DMS 273 (cell line): ENCODE data around the gene FLT3.

Source experiments
- DNase-seq: peaks from one replicate; lab custom pipeline; 2025; ENCODE audit not compliant: unreplicated experiment; lab: John Stamatoyannopoulos, UW

FLT3 gene

DNA sequence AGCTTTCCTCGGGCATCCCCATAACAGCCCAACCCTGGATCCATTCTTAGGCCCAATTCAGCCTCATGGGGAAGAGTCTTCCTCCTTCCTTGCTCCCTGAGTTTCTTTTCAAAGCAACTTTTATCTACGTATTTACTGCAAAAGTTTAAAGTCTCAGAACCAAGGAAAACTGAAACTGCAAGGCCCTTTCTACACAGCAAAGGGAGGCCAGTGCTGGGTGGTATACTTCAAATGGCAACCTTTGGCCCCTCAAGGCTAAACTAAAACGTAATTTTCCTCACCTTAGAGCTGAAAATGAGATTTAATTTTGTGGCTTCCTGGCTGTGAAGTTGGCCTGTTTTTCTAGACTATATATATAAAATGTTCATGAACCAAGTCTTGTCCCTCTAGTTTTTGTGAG lies 136.9 kb downstream of the FLT3 start:
- DNase-seq: no peak

- no peak for DNase-seq
Measured at GRCh38 chr13:27962982-27963381, 137.4 kb downstream of the FLT3 start.

- DNase-seq: no peak
Measured at GRCh38 chr13:27962128-27962841, 138.1 kb downstream of the FLT3 start.

- DNase-seq: no peak
Measured at GRCh38 chr13:27961227-27962085, 138.9 kb downstream of the FLT3 start.

DNA sequence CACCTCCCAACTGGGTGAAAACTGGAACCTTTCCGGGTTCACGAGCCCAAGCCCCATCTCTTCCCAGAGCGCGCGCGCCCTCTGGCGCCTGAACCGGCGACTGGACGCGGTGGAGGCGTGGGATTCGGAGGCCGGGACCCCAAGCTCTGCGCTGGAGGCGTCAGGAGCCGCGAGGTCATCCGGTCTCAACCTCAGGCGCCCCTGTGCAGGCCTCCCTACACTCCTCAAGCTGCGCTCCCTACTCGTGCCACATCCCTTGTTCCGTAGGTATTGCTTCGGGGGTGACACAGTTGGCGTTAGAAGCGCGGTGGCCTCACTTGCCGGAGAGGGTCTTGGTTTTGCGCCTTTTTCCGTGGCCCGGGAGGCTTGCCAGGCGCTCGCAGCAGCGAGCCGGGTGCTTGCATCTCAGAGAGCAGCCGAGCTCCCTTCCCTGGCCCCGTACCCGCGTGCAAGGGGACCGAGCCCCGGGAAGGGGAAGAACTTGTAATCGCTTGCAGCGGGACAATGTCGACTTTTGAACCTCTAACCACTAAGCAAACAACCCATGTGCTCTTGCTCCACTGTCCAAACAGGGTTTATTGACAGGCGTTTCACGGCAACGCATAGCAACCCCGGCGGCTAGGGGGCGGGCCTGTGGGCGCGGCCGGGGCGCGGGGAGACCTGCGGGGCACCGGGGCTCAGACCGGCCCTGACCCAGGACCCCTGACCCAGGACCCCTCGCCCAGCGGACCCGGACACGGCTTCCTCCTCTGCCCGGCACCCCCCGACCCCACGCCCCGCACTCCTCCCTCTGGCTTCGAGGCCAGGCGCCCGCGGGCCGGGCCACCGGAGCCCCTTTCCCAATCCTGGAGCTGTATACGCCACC lies 139.8 kb downstream of the FLT3 start:
- DNase-seq: peak; percentile 83

- DNase-seq: no peak
Measured at GRCh38 chr13:27959976-27960361, 140.4 kb downstream of the FLT3 start.

DNA sequence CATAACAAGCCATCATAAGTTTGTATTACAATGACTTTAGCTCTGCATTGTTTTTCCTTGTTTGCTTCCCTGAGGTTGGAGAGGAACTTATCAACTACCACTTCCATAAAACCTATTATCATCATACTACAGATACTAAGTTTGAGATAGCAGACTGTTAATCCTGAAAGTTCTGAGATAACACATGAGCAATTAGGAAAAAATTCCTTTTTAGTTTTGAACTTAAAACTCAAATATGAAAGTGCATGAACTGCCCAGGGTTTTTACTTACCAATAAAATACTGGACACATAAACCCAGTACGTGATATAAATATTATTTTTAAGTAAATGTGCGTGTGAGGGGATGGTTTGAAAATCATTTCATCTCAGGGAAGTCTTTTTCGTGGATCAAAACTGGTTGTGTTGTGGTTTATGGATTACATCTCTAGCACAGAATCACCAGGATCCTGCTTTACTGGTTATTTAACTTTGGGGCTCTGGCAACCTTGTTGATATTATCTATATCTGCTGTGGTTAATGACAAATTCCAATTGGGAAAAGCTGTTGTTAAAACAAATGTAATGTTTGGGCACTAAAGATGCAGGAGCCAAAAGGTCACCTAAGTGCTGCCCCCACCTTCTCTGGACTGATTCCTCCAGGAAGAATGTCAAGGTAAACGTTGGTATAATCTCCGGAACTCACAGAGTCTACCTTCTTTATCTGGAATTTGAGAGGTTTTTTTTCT lies 143.6 kb downstream of the FLT3 start:
- DNase-seq: no peak

- no peak for DNase-seq
Measured at GRCh38 chr13:27955014-27955591, 145.3 kb downstream of the FLT3 start.

DNA sequence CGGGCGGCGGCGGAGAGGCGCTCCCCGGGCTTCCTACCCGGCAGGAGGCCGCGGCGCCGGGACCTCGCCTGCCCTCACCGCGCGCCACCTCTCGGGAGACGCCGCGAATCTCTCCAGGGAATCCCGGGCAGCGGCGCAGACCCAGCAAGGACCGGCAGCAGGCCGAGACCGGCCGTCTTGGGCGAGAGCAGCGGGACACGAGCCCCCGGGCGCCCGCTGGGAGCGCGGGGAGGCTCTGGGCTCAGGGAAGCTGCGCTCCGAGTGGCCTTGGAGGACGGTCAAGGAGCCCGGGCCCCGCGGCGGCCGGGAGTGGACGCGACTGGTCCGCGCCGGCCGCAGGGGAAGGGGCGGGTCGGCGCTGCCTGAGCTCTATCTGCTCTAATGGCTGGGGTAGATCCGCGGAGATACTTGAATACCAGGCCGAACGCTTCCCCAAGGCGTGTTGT lies 145.9 kb downstream of the FLT3 start:
- DNase-seq: peak; percentile 43

- DNase-seq: peak; percentile 87
Measured at GRCh38 chr13:27953676-27954405, 146.5 kb downstream of the FLT3 start.
